ENCODE data around the gene C21orf58.

The C21orf58 gene

DNA sequence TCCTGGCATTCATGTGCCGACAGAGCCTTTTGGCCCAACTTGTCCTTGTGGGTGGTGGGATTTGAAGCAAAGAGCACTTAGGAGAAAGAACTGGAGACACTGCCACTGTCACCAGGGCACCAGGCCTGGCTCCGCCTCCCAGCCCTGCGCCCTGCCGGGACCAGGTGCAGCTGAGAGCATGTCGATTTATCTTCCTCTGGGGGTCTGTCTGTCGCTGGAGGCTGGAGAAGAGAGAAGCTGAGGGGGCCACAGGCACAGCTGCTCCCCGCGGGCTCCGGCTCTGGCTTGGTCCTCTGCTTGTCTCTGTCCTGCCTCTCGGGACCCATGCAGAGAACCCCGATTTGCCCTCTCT lies 28.5 kb upstream of the C21orf58 start:
- no peak for DNase-seq

DNA sequence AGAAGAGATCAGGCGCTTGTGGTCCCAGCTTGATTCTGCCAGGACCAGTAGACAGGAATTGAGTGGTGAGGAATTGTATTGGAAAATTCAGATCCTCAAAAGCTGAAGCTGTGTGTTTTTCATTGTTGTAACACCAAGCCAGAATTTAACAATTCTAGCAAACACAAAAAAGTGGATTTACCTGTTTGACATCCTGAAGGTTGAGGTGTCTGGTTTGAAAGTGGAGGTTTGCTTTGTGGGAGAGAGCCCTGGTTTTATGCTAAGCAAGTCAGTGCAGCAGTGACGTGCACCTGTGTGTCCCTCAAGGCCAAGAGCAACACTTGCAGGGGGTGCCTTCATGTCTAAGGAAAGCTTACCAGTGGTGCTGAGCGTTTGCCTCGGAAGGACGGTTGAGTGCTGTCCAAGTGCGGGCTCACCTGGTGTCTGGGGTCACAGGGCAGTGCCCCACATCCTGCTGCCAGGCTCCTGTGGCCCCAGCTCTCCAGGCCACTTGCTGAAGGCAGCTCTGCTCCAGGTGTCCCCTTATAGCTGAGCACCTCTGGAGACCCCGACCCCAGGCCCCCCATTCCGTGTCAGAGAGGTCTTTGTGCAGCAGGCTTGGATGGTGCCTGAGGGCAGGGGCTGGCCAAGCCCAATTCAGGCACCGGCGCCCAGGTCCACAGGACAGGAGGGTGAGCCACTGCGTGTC lies 27.9 kb upstream of the C21orf58 start:
- no peak for DNase-seq

- DNase-seq: no peak
Measured at GRCh38 chr21:46350981-46351380, 27.3 kb upstream of the C21orf58 start.

GRCh38 chr21:46350571-46350970 lies 26.9 kb upstream of the C21orf58 start:
- no peak for DNase-seq

DNA sequence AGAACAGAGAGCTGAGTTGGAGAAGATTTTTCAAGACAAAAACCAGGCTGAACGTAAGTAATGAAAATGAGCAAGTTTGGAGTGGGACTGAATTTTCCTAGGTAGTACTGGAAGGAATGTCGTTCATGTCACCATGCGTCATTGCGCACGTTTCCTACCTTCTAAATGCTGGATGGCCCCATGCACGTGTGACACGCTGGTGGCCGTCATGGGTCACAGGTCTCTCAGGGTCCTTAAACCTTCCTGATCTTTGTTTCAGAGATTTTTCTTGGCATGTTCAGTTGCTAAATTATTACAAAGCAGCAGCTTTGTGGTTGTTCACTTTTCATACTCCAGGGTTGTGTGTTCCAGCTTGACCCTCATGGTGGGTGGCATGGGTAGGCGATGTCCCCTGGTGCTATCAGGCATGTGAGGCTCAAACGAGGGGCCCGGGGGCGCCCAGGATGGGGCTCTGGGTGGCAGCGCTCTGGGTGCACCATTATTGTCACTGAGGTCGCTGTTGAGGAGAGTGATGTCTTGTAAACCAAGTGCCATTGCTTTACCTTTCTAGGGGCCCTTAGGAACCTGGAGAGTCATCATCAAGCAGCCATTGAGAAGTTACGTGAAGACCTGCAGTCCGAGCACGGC lies 25.6 kb upstream of the C21orf58 start:
- DNase-seq: no peak

GRCh38 chr21:46347791-46348381 lies 24.2 kb upstream of the C21orf58 start:
- no peak for DNase-seq

GRCh38 chr21:46347203-46347550 lies 23.5 kb upstream of the C21orf58 start:
- DNase-seq: no peak

- no peak for DNase-seq
Measured at GRCh38 chr21:46346296-46347202, 22.9 kb upstream of the C21orf58 start.

DNA sequence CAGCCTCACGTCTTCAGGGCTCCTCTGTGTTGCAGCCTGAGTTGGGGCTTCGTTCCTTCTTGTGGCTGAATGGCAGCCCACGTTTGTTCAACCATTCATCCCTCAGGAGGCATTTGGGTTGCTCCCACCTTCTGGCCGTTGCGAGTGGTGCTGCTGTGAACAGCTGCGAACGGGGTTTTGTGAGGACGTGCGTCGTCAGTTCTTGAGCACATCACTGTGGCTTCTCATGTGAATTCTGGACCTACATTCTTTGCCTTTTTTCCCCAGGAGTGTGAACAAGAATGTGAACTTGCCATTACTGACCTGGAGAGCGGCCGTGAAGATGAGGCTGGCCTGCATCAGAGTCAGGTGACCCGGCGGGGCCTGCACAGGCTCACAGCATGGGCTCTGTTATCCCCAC lies 22.2 kb upstream of the C21orf58 start:
- DNase-seq: no peak

- DNase-seq: no peak
Measured at GRCh38 chr21:46344219-46344915, 20.7 kb upstream of the C21orf58 start.

DNA sequence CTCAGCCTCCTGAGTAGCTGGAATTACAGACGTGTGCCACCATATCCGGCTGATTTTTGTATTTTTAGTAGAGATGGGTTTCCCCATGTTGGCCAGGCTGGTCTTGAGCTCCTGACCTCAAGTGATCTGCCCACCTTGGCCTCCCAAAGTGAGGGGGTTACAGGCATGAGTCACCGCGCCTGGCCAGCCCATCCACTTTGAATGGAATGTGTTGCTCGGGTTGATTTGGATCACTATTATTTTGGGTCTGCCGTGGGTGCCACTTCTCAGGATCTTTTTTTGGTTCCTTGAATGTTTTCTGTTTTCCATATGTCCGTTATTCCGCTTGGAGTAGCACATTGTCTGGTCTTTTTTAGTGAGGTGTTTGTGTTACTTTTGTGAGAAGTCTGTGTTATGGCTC lies 17.3 kb upstream of the C21orf58 start:
- no peak for DNase-seq

DNA sequence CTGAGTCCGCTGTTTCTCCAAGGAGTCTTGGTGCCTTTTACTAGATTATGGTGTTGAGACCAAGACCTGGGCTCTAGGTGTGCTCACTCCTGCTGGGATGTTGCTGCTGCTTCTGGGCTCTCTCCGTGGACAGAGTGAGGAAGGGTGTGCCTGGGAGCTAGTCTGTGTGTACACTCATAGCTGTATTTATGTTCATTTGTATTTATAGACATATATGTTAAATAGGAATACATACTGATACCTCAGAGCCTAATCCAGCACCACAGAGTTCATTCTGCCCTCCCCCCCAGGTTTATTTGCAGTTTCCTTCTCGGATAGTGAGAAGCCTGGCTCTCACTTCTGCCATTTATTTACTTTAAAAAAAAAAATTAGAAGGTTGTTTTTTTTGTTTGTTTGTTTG lies 12.9 kb upstream of the C21orf58 start:
- DNase-seq: no peak

- DNase-seq: no peak
Measured at GRCh38 chr21:46334351-46335140, 10.9 kb upstream of the C21orf58 start.

DNA sequence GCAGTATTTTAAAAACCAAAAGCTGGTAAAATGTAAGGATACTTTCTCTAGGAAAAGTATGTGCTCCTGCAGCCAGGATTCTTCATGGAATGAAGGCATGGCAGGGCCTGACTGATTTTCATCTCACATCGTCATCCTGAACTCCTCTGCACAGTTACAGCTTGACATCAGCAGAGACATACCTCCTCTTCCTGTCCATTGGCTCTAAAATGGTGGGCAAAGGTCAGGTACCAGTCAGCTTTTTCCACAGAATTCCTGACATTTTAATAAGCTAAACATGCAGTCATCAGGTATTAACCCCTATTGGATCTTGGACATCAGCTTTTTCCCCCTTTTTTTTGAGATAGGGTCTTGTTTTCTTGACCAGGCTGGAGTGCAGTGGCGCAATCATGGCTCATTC lies 6.1 kb upstream of the C21orf58 start:
- no peak for DNase-seq

DNA sequence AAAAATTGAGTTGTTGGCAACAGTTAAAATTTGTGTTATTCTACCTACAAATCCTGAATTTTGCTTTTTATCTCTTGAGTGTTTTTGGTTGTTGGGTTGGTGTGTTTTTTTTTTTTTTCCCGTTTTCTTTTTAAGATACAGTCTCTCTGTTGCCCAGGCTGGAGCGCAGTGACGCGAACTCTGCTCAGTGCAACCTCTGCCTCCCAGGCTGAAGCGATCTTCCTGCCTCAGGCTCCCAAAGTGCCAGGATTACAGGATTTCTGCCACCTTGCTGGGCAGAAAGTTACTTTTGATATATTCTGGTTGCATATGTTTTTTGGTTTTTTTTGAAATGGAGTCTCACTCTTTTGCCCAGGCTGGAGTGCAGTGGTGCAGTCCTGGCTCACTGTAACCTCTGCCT lies 4.5 kb upstream of the C21orf58 start:
- no peak for DNase-seq

DNA sequence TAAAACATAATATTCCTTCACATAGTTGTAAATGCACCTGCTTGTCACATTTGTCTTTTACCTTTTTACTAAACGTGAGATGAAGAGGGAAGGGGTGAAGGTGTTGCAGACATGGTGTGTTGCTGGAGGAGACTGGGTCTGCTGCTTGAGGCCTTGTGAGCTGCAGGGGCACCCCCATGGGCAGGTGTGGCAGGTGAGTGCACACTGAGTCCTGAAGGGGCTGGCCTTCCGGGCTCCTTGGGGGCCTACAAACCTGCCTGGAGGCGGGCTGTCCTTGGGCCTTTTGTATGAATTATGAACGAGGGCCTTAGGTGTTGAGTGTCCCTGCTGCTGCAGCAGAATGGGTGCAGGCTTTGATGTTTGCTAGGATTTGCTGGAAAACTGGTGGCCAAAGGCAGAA lies 4.0 kb upstream of the C21orf58 start:
- no peak for DNase-seq

DNA sequence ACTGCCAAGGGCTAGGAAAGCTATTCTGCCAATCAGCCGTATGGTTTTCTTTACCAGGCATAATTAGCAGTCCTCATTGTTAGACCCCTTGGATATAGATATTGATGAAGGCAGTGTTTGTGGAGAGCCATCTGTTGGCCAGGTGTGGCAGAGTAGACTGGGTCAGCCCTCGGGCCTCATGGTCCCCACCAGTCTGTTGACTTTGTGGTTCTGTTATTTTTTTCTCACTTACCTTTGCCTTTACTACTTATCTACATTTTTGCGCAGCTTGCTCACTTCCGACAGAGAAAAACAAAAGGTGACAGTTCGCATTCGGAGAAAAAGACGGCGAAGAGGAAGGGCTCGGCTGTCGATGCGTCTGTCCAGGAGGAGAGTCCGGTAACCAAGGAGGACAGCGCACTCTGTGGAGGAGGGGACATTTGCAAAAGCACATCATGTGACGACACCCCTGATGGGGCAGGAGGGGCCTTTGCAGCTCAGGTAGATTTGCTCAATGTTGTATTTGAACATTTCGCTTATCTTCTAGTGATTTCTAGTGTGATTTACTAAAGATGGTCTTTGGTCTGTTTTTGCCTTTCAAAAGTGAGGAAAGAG lies 2.5 kb upstream of the C21orf58 start:
- no peak for DNase-seq

- peak; percentile 53 for DNase-seq
Measured at GRCh38 chr21:46325073-46325912, 1.6 kb upstream of the C21orf58 start.

GRCh38 chr21:46324390-46325072 lies 861 bp upstream of the C21orf58 start:
- peak; percentile 85 for DNase-seq

DNA sequence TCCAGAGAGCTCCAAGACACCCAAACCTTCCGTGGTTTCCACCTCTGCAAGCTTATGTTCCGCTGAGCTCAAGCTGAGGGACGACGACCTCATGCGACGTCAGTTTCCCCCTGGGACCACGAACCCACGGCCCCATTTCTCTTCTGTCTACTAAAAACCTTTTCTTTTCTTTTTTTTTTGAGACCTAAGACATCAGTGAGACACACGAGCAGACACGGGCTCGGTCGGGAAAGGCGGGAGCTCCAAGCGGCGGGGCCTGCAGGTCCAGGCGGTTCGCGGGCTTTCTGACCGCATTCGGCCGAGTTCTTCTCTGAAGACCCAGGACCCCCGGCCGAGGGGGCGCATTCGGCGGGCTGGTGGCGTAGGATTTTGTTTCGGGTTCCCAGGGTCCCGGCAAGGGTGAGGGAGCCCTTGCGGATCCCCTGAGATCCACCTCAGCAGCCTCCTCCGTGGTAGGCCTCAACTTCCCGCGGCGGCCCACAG lies 402 bp downstream of the C21orf58 start:
- DNase-seq: no peak

Measured in fibroblast of skin of right quadriceps (primary cell).